Measurements from ENCODE around the gene MITD1.

DNA sequence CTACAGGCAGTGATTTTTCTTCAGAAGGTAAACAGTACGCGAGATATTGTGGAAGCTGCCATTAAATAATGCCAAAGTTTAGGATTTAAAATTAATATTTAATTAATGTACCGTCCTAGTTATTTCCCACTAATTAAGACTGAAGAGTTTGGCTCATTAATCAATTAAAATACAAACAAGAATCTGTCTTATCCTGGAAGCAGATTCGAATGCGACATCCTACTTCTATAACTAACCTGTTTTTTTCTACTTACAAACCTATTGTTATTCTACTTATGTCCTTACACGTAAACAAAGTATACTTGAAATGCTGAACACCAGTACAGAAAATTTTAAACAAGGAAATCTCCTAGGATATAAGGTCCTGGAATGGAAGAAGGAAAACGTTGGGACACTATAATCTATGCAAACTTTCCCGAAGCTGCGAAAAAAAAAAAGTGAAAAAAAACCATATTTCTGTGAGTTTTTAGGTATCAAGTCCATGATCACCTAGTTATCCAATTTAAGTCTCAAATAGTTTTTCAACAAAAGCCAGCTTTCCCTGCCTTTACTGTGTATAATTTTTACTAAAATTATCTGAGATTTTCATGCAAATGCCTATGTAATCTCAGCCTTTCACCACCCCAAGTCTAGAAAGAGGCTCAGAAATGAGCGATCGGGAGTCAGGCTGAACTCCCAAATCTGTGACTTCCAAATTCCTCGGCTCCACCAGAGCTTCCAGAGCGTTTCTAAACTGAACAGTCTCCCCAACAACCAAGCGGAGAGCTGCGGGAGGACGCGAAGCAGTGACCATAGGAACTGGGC, 40.6 kb downstream of the MITD1 start:
- TF ChIP-seq EZH2 (IDR thresholded peaks at IDR 0.05; ENCODE audit: insufficient read depth, poor library complexity, severe bottlenecking), result peak; percentile 70
- TF ChIP-seq EZH2phosphoT487 (IDR thresholded peaks at IDR 0.05; ENCODE audit: insufficient read depth, low read depth), result no peak

Measured in GM23248 (cell line).